ENCODE data around the gene MED27.
"Not testable (repeated sequence)": the region's sequence is repeated elsewhere in the genome, so short reads cannot be mapped to it uniquely, and the experiment has no call there.

The MED27 gene

GRCh38 chr9:132014218-132014805 lies 65.4 kb downstream of the MED27 start:
- no peak for DNase-seq

DNA sequence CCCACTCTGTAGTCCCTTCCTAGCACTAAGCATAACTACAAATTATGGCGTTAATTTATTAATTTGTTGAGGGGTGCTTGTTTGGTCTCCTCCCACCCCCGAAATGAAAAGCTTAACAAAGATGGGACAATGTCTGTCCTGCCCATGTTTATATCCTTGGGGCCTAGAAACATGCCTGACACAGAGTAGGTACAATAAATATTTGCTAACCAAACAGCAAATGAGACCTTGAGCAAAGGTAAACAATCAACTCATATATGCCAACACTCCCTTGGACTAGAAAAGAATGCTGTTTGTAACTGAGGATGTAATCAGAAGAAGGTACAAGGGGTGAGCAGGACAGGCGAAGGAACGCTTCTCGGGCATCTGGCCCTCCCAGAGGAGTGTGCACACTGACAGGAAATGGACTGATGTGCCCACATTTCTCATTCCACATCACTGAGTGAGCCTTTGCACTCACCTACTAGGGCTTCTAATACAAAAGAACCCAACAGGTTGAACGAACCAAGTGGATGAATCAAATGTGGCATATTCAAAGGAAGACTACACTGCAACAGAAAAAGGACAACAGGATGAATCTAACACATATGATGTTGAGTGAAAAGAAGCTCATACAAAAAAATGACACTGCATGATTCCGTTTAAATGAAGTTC lies 66.8 kb downstream of the MED27 start:
- DNase-seq: no peak

DNA sequence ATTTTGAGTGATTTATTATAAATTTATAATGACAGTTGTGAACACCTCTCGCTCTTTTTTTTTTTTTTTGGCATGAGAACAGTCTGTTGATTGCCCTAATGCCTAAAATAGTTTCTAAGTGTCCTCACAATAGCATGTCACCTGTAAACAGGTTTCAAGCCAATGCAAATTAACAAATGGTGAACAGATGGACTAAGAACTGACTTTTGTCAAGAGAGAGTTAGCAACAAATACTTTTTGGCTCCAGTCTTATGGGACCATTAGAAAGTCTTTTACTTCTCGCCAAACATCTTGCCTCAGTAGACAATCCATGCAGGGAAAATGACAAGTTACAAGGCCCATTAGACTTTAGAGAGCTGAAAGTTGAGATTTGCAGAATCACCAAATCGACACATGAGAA lies 67.8 kb downstream of the MED27 start:
- no peak for DNase-seq

DNA sequence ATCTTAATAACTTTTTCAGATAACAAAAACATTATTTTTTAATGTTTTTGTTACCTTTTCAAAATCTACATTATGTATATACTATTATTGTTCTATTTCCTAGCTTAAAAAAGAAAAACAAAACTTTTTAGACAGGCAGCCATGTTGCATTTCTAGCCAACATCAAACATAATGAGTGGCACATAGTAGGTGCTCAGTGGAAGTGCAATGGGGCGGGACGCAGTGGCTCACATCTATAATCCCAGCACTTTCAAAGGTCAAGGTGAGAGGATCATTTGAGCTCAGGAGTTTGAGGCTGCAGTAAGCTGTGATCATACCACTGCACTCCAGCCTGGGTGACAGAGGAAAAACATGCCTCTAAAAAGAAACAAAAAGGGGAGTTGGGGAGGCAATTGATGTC lies 68.4 kb downstream of the MED27 start:
- DNase-seq: no peak

DNA sequence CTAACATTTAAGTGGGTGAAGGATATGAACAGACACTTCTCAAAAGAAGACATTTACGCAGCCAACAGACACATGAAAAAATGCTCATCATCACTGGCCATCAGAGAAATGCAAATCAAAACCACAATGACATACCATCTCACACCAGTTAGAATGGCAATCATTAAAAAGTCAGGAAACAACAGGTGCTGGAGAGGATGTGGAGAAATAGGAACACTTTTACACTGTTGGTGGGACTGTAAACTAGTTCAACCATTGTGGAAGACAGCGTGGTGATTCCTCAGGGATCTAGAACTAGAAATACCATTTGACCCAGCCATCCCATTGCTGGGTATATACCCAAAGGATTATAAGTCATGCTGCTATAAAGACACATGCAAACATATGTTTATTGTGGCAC lies 69.5 kb downstream of the MED27 start:
- DNase-seq: not testable (repeated sequence)

DNA sequence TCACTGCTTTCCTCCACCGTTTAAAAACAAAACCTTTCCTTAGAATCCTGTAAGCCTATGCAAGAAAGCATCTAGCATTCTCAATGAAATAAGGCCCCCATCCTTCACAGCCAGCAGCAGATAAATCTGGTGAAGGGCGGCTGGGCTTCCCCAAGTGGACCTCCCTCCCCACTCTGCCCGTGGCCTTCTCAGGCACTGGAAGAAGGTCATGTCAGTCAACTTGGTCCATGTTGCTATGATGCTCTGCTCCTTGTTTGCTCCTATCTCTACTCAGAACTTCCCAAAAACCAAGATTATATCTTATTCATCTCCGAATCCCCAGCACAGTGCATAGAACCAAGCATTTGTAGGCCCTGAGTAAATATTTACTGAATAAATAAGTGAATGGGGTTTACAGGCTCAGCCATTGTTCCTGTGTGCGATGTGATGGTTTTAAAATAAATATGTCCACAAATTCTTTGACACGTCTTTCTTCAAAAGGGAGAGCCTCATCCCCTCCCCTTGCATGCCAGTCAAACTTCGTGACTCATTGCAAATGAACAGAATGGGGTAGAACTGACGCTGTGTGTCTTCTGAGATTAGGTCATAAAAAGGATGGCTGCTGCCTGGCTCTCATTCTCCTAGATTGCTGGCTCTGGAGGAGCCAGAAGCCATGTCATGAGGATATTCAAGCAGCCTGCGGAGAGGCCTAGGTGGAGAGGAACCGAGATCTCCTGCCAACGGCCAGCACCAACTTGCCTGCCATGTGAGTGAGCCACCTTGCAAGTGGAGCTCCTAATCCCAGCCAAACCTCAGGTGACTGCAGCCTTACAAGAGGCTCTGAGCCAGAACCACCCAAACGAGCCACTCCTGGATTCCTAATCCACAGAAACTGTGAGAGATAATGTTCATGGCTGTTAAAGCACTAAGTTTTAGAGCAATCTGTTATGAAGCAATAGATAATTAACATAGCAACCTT lies 70.5 kb downstream of the MED27 start:
- DNase-seq: no peak

- no peak for DNase-seq
These were observed 71.4 kb downstream of the MED27 start for GRCh38 chr9:132008184-132008803.

- no peak for DNase-seq
These were observed 72.2 kb downstream of the MED27 start for GRCh38 chr9:132007371-132008025.

DNA sequence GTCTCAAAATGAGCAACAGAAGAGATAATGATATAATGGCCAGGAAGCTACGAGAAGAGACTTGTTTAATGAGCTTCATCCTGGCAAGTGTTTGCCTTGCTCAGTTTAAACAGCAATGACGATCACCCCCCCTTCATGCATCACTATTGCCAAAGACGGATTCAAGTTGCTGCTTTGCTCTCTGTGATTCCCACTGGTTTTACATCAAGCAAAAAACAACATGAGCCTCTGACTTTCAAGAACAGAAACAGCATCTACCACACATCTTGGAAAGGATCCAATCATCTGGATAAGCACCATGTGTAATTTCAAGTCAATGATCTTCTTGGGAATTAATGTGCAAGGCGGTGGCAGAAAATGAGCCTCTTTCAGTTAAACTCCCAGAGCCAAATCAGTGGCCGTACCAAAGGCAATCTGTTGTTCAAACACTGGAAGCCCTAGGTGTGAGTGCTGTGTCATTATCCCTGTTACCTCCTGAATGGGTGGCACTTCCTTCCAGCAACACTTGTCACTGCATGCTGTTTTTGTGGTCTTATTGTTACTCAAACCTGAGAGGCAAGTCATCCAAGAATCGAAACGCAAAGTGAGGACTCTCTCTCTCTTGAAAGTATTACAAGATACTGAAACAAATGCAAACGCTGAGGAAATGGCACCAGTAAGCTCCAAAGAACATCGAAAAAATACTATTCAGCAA lies 72.8 kb downstream of the MED27 start:
- DNase-seq: no peak

GRCh38 chr9:132005899-132006298 lies 73.8 kb downstream of the MED27 start:
- DNase-seq: no peak

- DNase-seq: no peak
These were observed 75.3 kb downstream of the MED27 start for GRCh38 chr9:132004323-132004722.

- no peak for DNase-seq
These were observed 75.8 kb downstream of the MED27 start for GRCh38 chr9:132003896-132004295.

DNA sequence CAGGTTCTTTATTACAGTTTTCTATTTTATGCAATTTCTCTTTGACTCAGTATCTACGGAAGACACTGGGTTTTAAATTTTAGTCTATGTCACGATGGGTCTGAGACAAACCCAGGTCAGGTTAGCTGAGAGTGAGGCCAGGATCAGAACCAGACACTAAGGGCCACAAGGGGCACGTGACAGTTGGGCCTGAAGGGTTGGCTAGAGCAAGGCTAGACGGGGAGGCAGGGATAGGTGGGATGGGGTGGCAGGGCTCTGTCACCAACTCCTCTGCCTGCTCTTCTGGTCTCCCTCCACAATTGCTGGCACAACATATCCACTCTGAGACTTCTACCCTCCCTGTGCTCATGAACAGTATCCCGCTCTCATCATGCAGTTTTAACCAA lies 76.4 kb downstream of the MED27 start:
- DNase-seq: no peak

DNA sequence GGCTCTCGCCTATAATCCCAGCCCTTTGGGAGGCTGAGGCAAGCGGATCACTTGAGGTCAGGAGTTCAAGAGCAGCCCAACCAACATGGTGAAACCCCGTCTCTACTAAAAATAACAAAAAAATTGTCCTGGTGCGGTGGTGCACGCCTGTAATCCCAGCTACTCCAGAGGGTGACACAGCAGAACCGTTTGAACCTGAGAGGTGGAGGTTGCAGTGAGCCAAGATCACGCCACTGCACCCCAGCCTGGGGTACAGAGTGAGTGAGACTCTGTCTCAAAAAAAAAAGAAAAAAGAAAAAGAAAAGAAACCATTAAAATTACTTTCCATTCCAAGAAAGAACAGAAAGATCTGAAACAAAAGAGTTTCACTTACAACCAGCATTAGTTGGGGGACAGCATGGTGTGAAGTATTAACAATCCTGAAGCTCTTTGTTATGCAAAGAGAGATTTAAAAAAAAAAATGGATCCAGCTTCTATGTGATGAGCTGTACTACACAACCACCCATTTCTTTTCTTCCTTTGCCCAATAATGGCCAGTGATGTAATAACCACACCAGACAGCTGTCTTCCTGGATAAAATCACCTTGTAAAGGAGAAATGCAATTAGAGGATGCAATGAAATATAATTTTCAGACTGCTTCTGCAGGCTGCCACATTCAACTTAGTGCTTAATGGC lies 76.9 kb downstream of the MED27 start:
- DNase-seq: no peak

DNA sequence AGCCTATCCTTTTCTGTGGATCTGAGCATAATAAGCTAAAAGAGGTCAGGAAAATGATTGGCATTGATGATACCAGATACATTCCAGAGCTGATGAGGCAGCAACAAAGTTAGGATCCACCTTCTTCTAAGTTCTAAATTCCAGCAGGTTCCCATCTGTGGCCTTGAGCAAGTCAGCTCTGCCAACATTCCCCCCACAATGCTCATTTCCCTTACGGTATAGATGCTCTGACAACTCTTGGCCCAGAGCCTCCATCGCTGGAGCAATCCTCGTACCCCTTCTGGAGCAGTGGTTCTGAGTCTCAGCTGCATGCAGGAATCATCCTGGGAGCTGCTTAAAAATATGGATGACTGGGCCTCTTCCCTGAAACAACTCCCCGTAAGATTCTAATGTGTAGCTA lies 78.1 kb downstream of the MED27 start:
- no peak for DNase-seq

- no peak for DNase-seq
These were observed 79.0 kb downstream of the MED27 start for GRCh38 chr9:132000659-132001058.

DNA sequence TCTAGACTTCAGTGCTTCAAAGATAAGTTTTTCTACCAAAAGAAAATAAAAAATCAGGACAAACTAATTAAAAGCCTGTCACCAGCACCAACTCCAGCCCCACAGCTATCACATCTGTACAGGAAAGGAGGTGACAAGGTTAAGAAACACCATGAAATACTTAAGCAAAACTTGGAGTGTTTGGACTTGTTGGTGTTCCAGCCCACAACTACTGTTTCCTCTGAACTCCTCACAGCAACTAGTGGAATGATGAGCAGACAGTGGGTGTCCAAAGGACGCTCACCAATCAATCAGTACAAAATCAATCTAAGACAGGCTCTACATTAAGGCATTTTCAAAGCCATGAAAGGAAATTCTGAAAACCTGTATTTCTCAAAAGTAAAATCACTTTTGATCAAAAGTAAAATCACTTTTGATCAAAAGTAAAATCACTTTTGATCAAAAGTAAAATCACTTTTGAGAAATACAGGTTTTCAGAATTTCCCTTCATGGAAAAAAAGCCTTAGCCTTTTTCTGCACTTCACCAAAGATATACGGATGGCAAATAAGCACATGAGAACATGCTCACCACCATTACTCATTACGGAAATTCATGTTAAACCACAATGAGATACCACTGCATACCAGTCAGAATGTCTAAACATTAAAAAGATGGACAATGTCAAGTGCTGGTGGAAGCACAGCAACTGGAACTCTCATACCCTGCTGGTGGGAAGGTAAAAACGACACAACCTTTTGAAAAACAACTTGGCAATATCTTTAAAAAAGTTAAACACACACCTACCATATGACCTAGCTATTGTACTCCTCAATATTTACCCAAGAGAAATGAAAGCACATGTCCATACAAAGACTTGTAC lies 79.7 kb downstream of the MED27 start:
- no peak for DNase-seq

- no peak for DNase-seq
These were observed 81.9 kb downstream of the MED27 start for GRCh38 chr9:131997779-131998178.

DNA sequence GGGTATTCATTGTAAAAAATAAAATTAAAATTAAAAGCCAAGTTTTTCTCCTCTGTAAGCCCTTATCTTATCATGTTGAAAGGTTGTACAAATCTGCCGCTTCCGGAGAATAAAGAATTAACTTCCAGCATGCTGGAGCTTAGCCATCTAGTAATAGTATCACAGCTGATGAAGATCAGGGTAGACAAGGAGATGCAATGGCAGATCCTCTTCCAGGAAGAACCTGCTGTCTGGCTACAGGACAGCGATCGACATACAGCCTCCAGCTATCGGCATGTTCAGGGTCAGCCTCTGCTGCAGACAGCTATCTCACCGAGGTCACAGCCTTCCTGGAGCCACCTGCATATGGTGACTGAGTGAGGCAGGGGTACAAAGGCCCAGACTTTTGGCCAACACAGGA lies 82.6 kb downstream of the MED27 start:
- no peak for DNase-seq

GRCh38 chr9:131995382-131995781 lies 84.3 kb downstream of the MED27 start:
- no peak for DNase-seq
